Thyroid gland (tissue), 4 donors: Measurements from ENCODE around the gene ERAS.

Experiments
- CTCF ChIP-seq, 6 experiments: fragments of 200-600 bp in 3 of 6; fragments of 450-650 bp in 3 of 6; sonication (generic) in 3 of 6; IDR thresholded peaks; one replicate each; pipeline ENCODE4 v1.5.1; 2016 to 2019; ENCODE audit warnings: antibody characterized with exemption in 6 of 6, mild to moderate bottlenecking in 2 of 6, inconsistent platforms in 1 of 6, moderate library complexity in 1 of 6
- POLR2A ChIP-seq, 2 donors: fragments of 450-650 bp; IDR thresholded peaks; one replicate each; pipeline ENCODE4 v1.6.1; 2017; ENCODE audit warnings: antibody characterized with exemption in 2 of 2, mild to moderate bottlenecking in 2 of 2, moderate library complexity in 1 of 2

DNA sequence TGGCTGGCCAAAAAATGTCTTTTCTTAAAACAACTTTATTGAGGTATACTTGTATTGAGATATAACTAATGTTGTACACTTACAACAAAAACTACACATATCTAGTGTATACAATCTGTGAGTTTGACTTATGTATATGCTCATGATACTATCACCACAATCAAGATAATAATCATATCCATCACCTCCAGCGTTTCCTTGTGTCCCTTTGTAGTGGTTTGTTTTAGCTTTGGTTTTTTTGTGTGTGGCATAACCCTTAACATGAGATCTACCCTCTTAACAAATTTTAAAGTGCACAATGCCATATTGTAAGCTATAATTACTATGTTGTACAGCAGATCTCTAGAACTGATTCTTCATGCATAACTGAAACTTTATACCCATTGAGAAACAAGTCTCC lies 22.5 kb downstream of the ERAS start:
- TF ChIP-seq CTCF (IDR thresholded peaks at IDR 0.05) (no peak), POLR2A (IDR thresholded peaks at IDR 0.05) (no peak)
